Left cardiac atrium (tissue), 4 donors: ENCODE results near the gene HERC4. TPM values are rescaled to one million over a fixed set of nuclear protein-coding genes. Genes with fewer than 3 reads are reported as not detected.
A peak's percentile ranks its signal among the peaks of the same experiment; 100 is the strongest.
"Not testable (repeated sequence)": the region's sequence is repeated elsewhere in the genome, so short reads cannot be mapped to it uniquely, and the experiment has no call there.

ENCODE experiments used
- ATAC-seq, 2 donors: fragments of 200-7000 bp; cut with Tn5 transposase; one replicate each; pipeline ENCODE4 v1.9.1; 2020; ENCODE audit warnings: mild to moderate bottlenecking in 2 of 2, moderate library complexity in 2 of 2
- DNase-seq: peaks from one replicate; pipeline ENCODE4 v3.0.0-alpha.2; 2020
- intact Hi-C, 2 donors: fragments of 100-400 bp; cut with DNase I; formaldehyde crosslinking; loops; one replicate each; pipeline versions ENCODE4 v1.14.1 to v1.15.1; 2022 to 2023
- total RNA-seq, 2 donors: library from RNA; stranded (reverse); fragmentation: NEBNext Ultra II Directional; extraction: Animal tissue kit (Norgen Biotek cat#: 25700); gene quantifications; one replicate each; pipeline ENCODE4 v1.2.1, GENCODE V29; 2021
- donor health status: DM: no; HTN: yes; CAD: no.
- donor health status: DM: no; HTN: yes; CAD: no; lungs with severe emphysema.
- donor health status: DM: yes; HTN: yes; CAD: no.
- donor health status: Dilated cardiomyopathy.

The HERC4 gene
- total RNA-seq, 2 donors from 2014 or later: 31.9 to 34.7 TPM

DNA sequence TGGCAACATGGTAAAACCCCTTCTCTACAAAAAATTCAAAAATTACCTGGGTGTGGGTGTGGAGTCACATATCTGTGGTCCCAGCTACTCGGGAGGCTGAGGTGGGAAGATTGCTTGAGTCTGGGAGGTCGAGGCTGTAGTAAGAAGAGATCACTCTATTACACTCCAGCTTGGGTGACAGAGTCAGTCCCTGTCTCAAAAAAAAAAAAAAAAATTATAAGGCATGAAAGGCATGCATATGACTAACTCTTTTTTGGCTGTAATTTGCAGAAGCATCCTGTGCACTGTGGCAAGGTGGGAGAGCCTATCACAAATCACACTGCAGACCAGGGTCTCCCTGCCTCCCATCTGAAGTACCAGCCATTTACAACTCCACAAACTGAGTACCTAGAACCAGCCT lies 20.1 kb upstream of the HERC4 start:
- intact Hi-C loops: no loop called here
- no peak for DNase-seq
- peak in 1 of 2 donors; percentile 32 for ATAC-seq

DNA sequence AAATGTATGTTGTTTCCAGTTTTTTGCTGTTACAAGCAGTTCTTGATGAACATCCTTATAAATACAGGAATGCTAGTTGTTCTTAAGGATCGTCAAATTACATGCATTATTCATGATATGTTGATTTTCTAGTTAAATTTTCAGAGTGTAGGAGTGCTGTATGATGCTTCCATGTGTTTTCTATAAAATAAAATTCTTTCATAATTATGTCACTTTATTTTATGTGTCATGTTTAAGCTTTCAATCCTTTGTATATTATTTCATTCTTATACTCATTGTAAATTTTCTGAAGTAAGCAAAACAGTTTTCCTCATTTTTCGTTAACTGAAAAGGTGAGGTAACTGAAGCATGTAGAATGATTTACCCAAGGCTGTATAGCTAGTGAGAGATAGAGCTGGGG lies 17.4 kb upstream of the HERC4 start:
- ATAC-seq: no peak
- DNase-seq: no peak
- intact Hi-C loops: no loop called here

- no peak for DNase-seq
- no peak for ATAC-seq
- intact Hi-C loops: no loop called here
Observed at GRCh38 chr10:68090586-68090985, 15.5 kb upstream of the HERC4 start.

DNA sequence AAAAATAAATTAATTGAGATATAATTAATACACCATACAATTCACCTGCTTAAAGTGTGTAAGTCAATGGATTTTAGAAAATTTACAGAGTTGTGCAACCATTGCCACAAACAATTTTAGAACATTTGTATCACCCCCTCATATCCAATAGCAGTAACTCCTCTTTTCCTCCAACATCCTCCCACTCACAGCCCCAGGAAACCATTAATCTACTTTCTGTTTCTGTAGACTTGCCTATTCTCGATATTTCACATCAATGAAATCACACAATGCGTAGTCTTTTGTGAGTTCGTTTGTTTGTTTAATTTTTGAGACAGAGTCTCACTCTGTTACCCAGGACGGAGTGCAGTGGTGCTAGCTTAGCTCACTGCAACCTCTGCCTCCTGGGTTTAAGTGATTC lies 13.7 kb upstream of the HERC4 start:
- ATAC-seq: peak in 1 of 2 donors; percentile 24
- no peak for DNase-seq
- intact Hi-C loops: no loop called here

- ATAC-seq (peak; percentile 86 to 88), DNase-seq (peak; percentile 32)
- intact Hi-C loops: no loop called here
Observed at GRCh38 chr10:68087685-68088401, 12.8 kb upstream of the HERC4 start.

- no peak for ATAC-seq
- DNase-seq: no peak
- intact Hi-C loops: no loop called here
Observed at GRCh38 chr10:68086910-68087684, 12.0 kb upstream of the HERC4 start.

- ATAC-seq: no peak
- no peak for DNase-seq
- intact Hi-C loops: no loop called here
Observed at GRCh38 chr10:68086011-68086410, 10.9 kb upstream of the HERC4 start.

GRCh38 chr10:68084469-68084868 lies 9.4 kb upstream of the HERC4 start:
- DNase-seq: no peak
- intact Hi-C loops: no loop called here
- ATAC-seq: no peak

- no peak for ATAC-seq
- no peak for DNase-seq
- intact Hi-C loops: loop anchor here in 1 of 2 donors (1.0 kb wide), 1 partner anchor 71 kb away; no protein-coding TSS in a partner anchor
Observed at GRCh38 chr10:68083953-68084352, 8.9 kb upstream of the HERC4 start.

DNA sequence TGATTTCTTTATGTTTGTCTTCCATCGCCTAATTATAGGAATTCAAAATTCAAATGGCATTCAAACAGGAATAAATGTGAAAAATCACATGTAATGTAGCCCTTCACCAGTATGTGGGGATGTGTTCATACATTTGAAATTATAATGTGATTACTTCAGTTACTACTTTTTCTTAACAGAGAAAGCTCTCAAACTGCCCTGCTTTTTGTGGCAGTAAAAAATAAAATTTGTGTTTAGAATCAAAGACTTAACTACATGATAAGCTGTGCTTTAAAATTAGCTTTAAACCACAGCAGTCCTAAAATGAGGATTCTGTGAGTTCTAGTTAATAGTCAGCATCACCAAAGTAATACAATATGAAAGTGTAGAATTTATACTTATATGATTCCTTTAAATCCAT lies 7.8 kb upstream of the HERC4 start:
- ATAC-seq: no peak
- DNase-seq: no peak
- intact Hi-C loops: loop anchor here in 1 of 2 donors (1.0 kb wide), 1 partner anchor 72 kb away; no protein-coding TSS in a partner anchor

DNA sequence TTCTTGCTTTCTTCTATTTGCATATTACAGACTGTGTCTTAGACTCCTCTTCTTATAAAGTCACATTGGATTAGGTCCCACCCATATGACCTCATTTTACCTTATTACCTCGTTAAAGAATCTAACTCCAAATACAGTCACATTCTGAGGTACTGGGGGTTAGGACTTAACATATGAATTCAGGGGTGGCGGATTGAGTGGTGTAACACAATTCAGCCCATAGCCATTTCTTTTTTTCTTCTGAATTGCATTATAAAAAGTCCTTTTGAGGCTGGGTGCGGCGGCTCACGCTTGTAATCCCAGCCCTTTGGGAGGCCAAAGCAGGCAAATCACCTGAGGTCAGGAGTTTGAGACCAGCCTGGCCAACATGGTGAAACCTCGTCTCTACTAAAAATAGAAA lies 6.8 kb upstream of the HERC4 start:
- ATAC-seq: no peak
- intact Hi-C loops: no loop called here

GRCh38 chr10:68080853-68081431 lies 5.9 kb upstream of the HERC4 start:
- ATAC-seq (no peak), DNase-seq (no peak)
- intact Hi-C loops: no loop called here

More for the DNA sequence above, 6.8 kb upstream of the HERC4 start:
- DNase-seq: no peak

- no peak for ATAC-seq
- intact Hi-C loops: loop anchor here in 1 of 2 donors (10.0 kb wide), 1 partner anchor 255 kb away; the partner anchor contains the start of genes HNRNPH3 and PBLD
- DNase-seq: no peak
Observed at GRCh38 chr10:68079434-68079833, 4.4 kb upstream of the HERC4 start.

- DNase-seq (no peak), ATAC-seq (no peak)
- intact Hi-C loops: loop anchor here in 1 of 2 donors (10.0 kb wide), 1 partner anchor 258 kb away; the partner anchor contains the start of genes HNRNPH3 and PBLD
Observed at GRCh38 chr10:68077026-68077425, 1.9 kb upstream of the HERC4 start.

GRCh38 chr10:68076081-68076480 lies 998 bp upstream of the HERC4 start:
- not testable (repeated sequence) for ATAC-seq, DNase-seq
- intact Hi-C loops: loop anchor here in 1 of 2 donors (10.0 kb wide), 1 partner anchor 259 kb away; the partner anchor contains the start of genes HNRNPH3 and PBLD

- DNase-seq: no peak
- intact Hi-C loops: loop anchor here in 1 of 2 donors (10.0 kb wide), 1 partner anchor 259 kb away; the partner anchor contains the start of genes HNRNPH3 and PBLD
- no peak for ATAC-seq
Observed at GRCh38 chr10:68075550-68076004, 494 bp upstream of the HERC4 start.

GRCh38 chr10:68074031-68074774 lies 880 bp downstream of the HERC4 start:
- ATAC-seq: peak in 1 of 2 donors; percentile 6
- intact Hi-C loops: loop anchor here in 1 of 2 donors (10.0 kb wide), 1 partner anchor 261 kb away; the partner anchor contains the start of genes HNRNPH3 and PBLD
- DNase-seq: no peak

DNA sequence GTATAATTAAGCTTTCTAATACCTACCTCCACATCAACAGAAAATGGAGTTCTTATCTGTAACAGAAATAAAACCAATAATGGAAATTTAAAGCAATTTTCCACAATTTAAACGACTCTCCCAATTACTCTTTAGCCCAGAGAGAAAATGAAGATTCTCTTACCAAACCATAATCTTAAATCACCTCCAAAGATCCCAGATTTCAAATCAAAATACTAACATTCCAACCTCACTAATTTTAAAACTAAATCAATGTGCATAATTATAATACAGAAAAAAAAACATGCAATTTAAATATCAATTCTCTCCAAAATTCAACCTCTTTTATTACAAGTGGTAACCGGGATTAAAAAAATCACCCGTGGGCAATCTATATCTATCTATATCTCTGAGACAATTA lies 1.5 kb downstream of the HERC4 start:
- intact Hi-C loops: loop anchor here in 1 of 2 donors (10.0 kb wide), 1 partner anchor 261 kb away; the partner anchor contains the start of genes HNRNPH3 and PBLD
- no peak for DNase-seq
- ATAC-seq: no peak

DNA sequence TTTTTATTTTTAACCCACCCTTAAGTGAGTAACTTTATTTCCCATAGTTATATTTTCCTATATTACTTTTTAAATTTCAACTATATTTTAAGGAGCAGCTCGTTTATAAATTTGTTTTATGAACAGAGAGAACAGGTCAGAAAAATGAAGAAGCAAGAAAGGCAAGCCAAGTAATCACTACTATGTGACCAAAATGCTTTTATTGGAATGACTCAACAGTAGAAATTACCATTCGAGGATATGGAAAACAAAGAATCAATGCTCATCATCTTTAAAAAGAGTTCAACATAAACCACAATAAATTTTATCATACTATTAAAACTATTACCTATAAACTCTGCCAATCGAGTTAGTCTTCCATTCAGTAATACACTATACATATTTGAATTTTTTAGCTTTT lies 7.6 kb downstream of the HERC4 start:
- intact Hi-C loops: no loop called here
- DNase-seq (no peak), ATAC-seq (no peak)
